GM23338 (cell line): ENCODE results near the gene CIZ1. TPM values are rescaled to one million over a fixed set of nuclear protein-coding genes. Genes with fewer than 3 reads are reported as not detected.

Experiments used
- ATAC-seq: fragments of 200-7000 bp; cut with Tn5 transposase; 3 replicates; pipeline ENCODE4 v1.9.1; 2020
- DNase-seq: peaks from one replicate; pipeline ENCODE4 v3.0.0-alpha.2; 2015; ENCODE audit warnings: low spot score
- H2AFZ ChIP-seq: fragments of 200-600 bp; sonication (generic); 2 replicates; pipeline ENCODE4 v1.8.0; 2016; ENCODE audit warnings: antibody characterized with exemption, mild to moderate bottlenecking, moderate library complexity
- H3F3A ChIP-seq: fragments of 200-600 bp; sonication (generic); replicated peaks from 2 replicates; pipeline ENCODE4 v1.8.0; 2017; ENCODE audit warnings: antibody characterized with exemption, mixed run types, low read depth
- H3K27ac ChIP-seq: fragments of 200-600 bp; sonication (generic); 2 replicates; pipeline ENCODE4 v1.6.1; 2016; ENCODE audit warnings: low read depth
- H3K27me3 ChIP-seq: fragments of 200-600 bp; sonication (generic); 2 replicates; pipeline ENCODE4 v1.8.0; 2016; ENCODE audit warnings: mild to moderate bottlenecking, mixed run types, moderate library complexity; ENCODE audit not compliant: insufficient read depth
- H3K36me3 ChIP-seq: fragments of 200-600 bp; sonication (generic); 2 replicates; pipeline ENCODE4 v1.8.0; 2016; ENCODE audit warnings: mild to moderate bottlenecking; ENCODE audit not compliant: insufficient read depth
- H3K4me1 ChIP-seq: fragments of 200-600 bp; sonication (generic); 2 replicates; pipeline ENCODE4 v1.8.0; 2016; ENCODE audit warnings: mild to moderate bottlenecking, moderate library complexity; ENCODE audit not compliant: insufficient read depth
- H3K4me2 ChIP-seq: fragments of 200-600 bp; sonication (generic); 2 replicates; pipeline ENCODE4 v1.7.1; 2017; ENCODE audit warnings: mixed run types
- H3K4me3 ChIP-seq: fragments of 200-600 bp; sonication (generic); 2 replicates; pipeline ENCODE4 v1.6.1; 2016; ENCODE audit warnings: mixed run types
- H3K79me2 ChIP-seq: fragments of 200-600 bp; sonication (generic); replicated peaks from 2 replicates; pipeline ENCODE4 v1.8.0; 2017; ENCODE audit warnings: mild to moderate bottlenecking; ENCODE audit not compliant: insufficient read depth
- H3K9me2 ChIP-seq: fragments of 200-600 bp; sonication (generic); 2 replicates; pipeline ENCODE4 v1.8.0; 2017; ENCODE audit not compliant: insufficient read depth
- H4K20me1 ChIP-seq: fragments of 200-600 bp; sonication (generic); replicated peaks from 2 replicates; pipeline ENCODE4 v1.8.0; 2017; ENCODE audit warnings: mild to moderate bottlenecking; ENCODE audit not compliant: insufficient read depth
- H3K27ac Mint-ChIP-seq: 2 replicates; pipeline ENCODE4 v1.8.0; 2020; ENCODE audit warnings: inconsistent platforms, mild to moderate bottlenecking, moderate library complexity, mixed read lengths
- H3K27me3 Mint-ChIP-seq: 3 replicates; pipeline ENCODE4 v1.8.0; 2022; ENCODE audit warnings: low read depth, mild to moderate bottlenecking, moderate library complexity, mixed read lengths, inconsistent platforms; ENCODE audit not compliant: insufficient read depth, poor library complexity
- H3K36me3 Mint-ChIP-seq: 3 replicates; pipeline ENCODE4 v1.8.0; 2021; ENCODE audit warnings: low read depth, mild to moderate bottlenecking, inconsistent platforms, moderate library complexity, mixed read lengths
- H3K4me1 Mint-ChIP-seq: 3 replicates; pipeline ENCODE4 v1.8.0; 2020; ENCODE audit warnings: mild to moderate bottlenecking, inconsistent platforms, mixed read lengths
- H3K4me3 Mint-ChIP-seq: 3 replicates; pipeline ENCODE4 v1.8.0; 2021; ENCODE audit warnings: moderate library complexity, mild to moderate bottlenecking, inconsistent platforms, mixed read lengths
- H3K9me3 Mint-ChIP-seq: 3 replicates; pipeline ENCODE4 v1.8.0; 2020; ENCODE audit warnings: moderate library complexity, mild to moderate bottlenecking, inconsistent platforms, mixed read lengths
- EZH2 ChIP-seq: fragments of 200-600 bp; sonication (generic); IDR thresholded peaks from one replicate; pipeline ENCODE4 v1.8.0; 2017; ENCODE audit warnings: antibody characterized with exemption, mild to moderate bottlenecking, low read depth; ENCODE audit not compliant: unreplicated experiment
- EZH2phosphoT487 ChIP-seq: fragments of 200-600 bp; sonication (generic); IDR thresholded peaks from one replicate; pipeline ENCODE4 v1.8.1; 2018; ENCODE audit warnings: antibody characterized with exemption; ENCODE audit not compliant: unreplicated experiment
- NANOG ChIP-seq: IDR thresholded peaks from 2 replicates; pipeline ENCODE4 v1.6.1; 2016; ENCODE audit warnings: antibody characterized with exemption, borderline replicate concordance
- POLR2AphosphoS5 ChIP-seq: IDR thresholded peaks from 2 replicates; pipeline ENCODE4 v1.6.1; 2016; ENCODE audit warnings: antibody characterized with exemption, low read depth
- STAT1 ChIP-seq: IDR thresholded peaks from one replicate; pipeline ENCODE4 v1.6.1; 2016; ENCODE audit warnings: antibody characterized with exemption; ENCODE audit not compliant: unreplicated experiment
- ZNF114 ChIP-seq: fragments of 250-450 bp; sonication (Bioruptor Pico); IDR thresholded peaks from 2 replicates; pipeline ENCODE4 v1.5.0; 2020; ENCODE audit warnings: mild to moderate bottlenecking, moderate library complexity
- ZNF331 ChIP-seq: fragments of 250-450 bp; sonication (Bioruptor Pico); IDR thresholded peaks from 2 replicates; pipeline ENCODE4 v1.5.0; 2020; ENCODE audit warnings: low read depth, mild to moderate bottlenecking, moderate library complexity
- polyA plus RNA-seq: library from polyadenylated mRNA; unstranded; fragments of >200 nt; fragmentation: Nextera tagmentation; extraction: Ambion mirVana; gene quantifications from 2 replicates; pipeline ENCODE4 v1.2.1, GENCODE V29; 2016
- total RNA-seq: library from RNA; depleted of rRNA; stranded (reverse); fragments of >200 nt; shearing (Covaris generic); gene quantifications from 2 replicates; pipeline ENCODE4 v1.2.3, GENCODE V29; 2014
- TF ChIP-seq, protein P1 (sequence below), 2 experiments: fragments of 200-600 bp in 1 of 2; sonication (generic) in 1 of 2; conservative IDR thresholded peaks; 2 replicates each; pipeline versions ENCODE4 v1.5.1 to v1.6.1; 2016 to 2017; ENCODE audit warnings: antibody characterized with exemption in 2 of 2, low read depth in 2 of 2, mild to moderate bottlenecking in 2 of 2, moderate library complexity in 1 of 2
- TF ChIP-seq, protein P2 (sequence below): IDR thresholded peaks from 2 replicates; pipeline ENCODE4 v1.6.1; 2016; ENCODE audit warnings: antibody characterized with exemption

Gene CIZ1
- total and polyA plus RNA-seq, 2 experiments from 2014 or later, result 49.6 to 61.4 TPM

DNA sequence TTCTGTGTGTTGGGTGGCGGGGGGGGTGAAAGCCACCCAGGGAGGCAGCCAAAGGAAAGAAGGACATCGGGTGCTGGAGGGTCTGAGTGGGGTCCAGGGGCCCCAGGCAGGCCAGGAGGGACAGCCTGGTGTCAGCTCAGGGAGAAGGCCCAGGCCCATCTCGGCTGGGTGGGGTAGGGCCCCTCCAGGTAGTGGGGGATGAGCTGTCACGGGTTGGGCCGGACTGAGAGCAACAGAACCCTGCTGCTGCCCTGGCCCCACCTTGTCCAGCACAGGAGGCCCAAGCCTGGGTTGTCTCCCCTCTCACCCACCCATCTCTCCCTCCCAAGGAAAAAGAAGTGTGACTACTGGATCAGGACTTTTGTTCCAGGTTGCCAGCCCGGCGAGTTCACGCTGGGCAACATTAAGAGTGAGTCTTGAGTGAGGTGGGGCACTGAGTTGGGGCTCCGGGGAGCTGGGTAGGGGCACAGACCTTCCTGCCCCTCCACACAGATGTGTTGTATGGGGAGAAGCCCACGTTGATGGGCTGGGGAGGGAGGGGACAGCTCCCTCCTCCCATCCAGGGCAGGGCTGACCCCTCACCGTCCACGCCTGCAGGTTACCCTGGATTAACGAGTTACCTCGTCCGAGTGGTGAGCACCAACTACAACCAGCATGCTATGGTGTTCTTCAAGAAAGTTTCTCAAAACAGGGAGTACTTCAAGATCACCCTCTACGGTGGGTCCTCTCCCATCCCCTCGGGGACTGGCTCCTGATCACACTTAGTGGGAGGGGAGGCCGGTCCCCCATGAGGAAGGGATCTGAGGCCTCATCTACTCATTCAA, 39.9 kb downstream of the CIZ1 start (continued):
- TF ChIP-seq, protein P1, sequence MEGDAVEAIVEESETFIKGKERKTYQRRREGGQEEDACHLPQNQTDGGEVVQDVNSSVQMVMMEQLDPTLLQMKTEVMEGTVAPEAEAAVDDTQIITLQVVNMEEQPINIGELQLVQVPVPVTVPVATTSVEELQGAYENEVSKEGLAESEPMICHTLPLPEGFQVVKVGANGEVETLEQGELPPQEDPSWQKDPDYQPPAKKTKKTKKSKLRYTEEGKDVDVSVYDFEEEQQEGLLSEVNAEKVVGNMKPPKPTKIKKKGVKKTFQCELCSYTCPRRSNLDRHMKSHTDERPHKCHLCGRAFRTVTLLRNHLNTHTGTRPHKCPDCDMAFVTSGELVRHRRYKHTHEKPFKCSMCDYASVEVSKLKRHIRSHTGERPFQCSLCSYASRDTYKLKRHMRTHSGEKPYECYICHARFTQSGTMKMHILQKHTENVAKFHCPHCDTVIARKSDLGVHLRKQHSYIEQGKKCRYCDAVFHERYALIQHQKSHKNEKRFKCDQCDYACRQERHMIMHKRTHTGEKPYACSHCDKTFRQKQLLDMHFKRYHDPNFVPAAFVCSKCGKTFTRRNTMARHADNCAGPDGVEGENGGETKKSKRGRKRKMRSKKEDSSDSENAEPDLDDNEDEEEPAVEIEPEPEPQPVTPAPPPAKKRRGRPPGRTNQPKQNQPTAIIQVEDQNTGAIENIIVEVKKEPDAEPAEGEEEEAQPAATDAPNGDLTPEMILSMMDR (conservative IDR thresholded peaks at IDR 0.05; ENCODE audit: low read depth in 2 of 2), result no peak
- TF ChIP-seq POLR2AphosphoS5 (no peak), ZNF114 (CRISPR knock-in tag) (no peak), STAT1 (no peak), ZNF331 (CRISPR knock-in tag) (no peak), EZH2phosphoT487 (no peak)

DNA sequence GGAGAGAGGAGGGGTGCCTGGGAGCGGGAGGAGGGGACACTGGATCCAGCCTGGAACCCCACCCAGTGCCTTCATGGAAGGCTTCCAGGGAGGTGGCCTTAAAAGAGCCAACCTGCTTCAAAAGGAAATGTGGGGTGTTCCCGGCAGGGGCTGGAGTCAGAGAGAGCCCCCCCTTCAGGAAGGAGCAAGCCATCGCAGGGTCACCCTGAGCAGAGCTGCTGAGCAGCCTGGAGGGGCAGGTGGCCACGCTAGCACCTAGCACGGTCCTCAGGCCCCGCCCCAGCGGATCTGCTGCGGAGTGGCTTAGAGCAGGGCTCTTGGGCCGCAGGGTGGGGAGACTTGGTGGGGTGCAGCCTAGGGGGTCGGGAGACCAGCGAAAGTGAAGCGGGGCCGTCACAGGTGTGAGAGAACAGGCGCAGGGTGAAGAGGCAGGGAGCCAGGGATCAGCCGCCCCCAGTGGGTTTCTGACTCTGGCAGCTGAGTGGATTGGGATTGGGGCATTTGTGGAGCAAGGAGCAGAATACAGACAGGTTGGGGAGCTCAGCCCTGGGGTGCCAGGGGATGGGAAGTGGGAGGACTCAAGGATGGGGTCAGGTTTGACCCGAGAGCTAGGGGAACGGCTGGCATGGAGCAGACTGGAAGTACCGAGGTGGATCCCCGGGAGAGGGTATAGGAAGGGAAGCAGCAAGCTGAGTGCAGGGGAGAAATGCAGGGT, 40.6 kb downstream of the CIZ1 start:
- ATAC-seq, result peak; percentile 92
- peak overlapping the region; percentile 45; the same call in 2 of the 3 replicates for H3K4me3 Mint-ChIP-seq

More for the DNA sequence above, 40.6 kb downstream of the CIZ1 start:
- peak overlapping the region; percentile 68 for H3K4me2 ChIP-seq
- no peaks in the 10 kb centered on the region for H3F3A ChIP-seq
- H3K27ac ChIP-seq, result no peak overlapping the region
- Mint-ChIP-seq H3K27me3 (peaks cover 8% of the 10 kb centered on the region), H3K27ac (no peak overlapping the region), H3K36me3 (no peaks in the 10 kb centered on the region), H3K9me3 (peaks cover 1% of the 10 kb centered on the region; the same call in 1 of the 3 replicates), H3K4me1 (peaks cover 10% of the 10 kb centered on the region)
- no peaks in the 10 kb centered on the region for H3K27me3 ChIP-seq
- peak overlapping the region; percentile 99 for H2AFZ ChIP-seq
- no peaks in the 10 kb centered on the region for H3K36me3 ChIP-seq
- TF ChIP-seq EZH2, result no peak
- no peak for TF ChIP-seq ZNF331 (CRISPR knock-in tag)
- no peak for TF ChIP-seq NANOG
- TF ChIP-seq, protein P2, sequence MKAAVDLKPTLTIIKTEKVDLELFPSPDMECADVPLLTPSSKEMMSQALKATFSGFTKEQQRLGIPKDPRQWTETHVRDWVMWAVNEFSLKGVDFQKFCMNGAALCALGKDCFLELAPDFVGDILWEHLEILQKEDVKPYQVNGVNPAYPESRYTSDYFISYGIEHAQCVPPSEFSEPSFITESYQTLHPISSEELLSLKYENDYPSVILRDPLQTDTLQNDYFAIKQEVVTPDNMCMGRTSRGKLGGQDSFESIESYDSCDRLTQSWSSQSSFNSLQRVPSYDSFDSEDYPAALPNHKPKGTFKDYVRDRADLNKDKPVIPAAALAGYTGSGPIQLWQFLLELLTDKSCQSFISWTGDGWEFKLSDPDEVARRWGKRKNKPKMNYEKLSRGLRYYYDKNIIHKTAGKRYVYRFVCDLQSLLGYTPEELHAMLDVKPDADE, result no peak
- TF ChIP-seq, protein P1 (conservative IDR thresholded peaks at IDR 0.05; ENCODE audit: low read depth in 2 of 2), result peak; percentile 80 to 83
- no peaks in the 10 kb centered on the region for H3K9me2 ChIP-seq
- H3K4me1 ChIP-seq, result peaks cover 3% of the 10 kb centered on the region
- peak; percentile 91 for DNase-seq
- no peaks in the 10 kb centered on the region for H3K79me2 ChIP-seq
- no peaks in the 10 kb centered on the region for H4K20me1 ChIP-seq
- H3K4me3 ChIP-seq, result peak overlapping the region; percentile 41; the same call in 1 of the 2 replicates
